Suprapubic skin (tissue), 4 donors: ENCODE results near the gene STARD8. TPM values are rescaled to one million over a fixed set of nuclear protein-coding genes. Genes with fewer than 3 reads are reported as not detected.

ENCODE experiments used
- DNase-seq, 2 donors: peaks; one replicate each; pipeline ENCODE4 v3.0.0-alpha.2; 2019; ENCODE audit warnings: low spot score in 2 of 2
- H3K27ac ChIP-seq: fragments of 200-600 bp; sonication (generic); one replicate; pipeline ENCODE4 v1.5.1; 2019
- H3K27me3 ChIP-seq: fragments of 200-600 bp; sonication (generic); one replicate; pipeline ENCODE4 v1.5.1; 2019
- H3K36me3 ChIP-seq: fragments of 200-600 bp; sonication (generic); one replicate; pipeline ENCODE4 v1.5.1; 2019
- H3K4me1 ChIP-seq: fragments of 200-600 bp; sonication (generic); one replicate; pipeline ENCODE4 v1.5.1; 2019
- H3K4me3 ChIP-seq: fragments of 200-600 bp; sonication (generic); one replicate; pipeline ENCODE4 v1.5.1; 2019; ENCODE audit warnings: mild to moderate bottlenecking
- H3K9me3 ChIP-seq: fragments of 200-600 bp; sonication (generic); one replicate; pipeline ENCODE4 v1.5.1; 2019
- CTCF ChIP-seq, 2 donors: fragments of 200-600 bp in 1 of 2; fragments of 450-650 bp in 1 of 2; sonication (generic) in 1 of 2; IDR thresholded peaks; one replicate each; pipeline ENCODE4 v1.5.1; 2016 to 2019; ENCODE audit warnings: antibody characterized with exemption in 2 of 2, mild to moderate bottlenecking in 1 of 2, moderate library complexity in 1 of 2
- EP300 ChIP-seq: sonication (generic); formaldehyde crosslinking; IDR thresholded peaks from one replicate; pipeline ENCODE4 v1.6.1; 2017; ENCODE audit warnings: antibody characterized with exemption
- POLR2A ChIP-seq, 2 donors: fragments of 450-650 bp; IDR thresholded peaks; one replicate each; pipeline ENCODE4 v1.6.1; 2017; ENCODE audit warnings: antibody characterized with exemption in 2 of 2, mild to moderate bottlenecking in 2 of 2, moderate library complexity in 2 of 2
- POLR2AphosphoS5 ChIP-seq, 3 donors: sonication (generic); formaldehyde crosslinking; IDR thresholded peaks; one replicate each; pipeline ENCODE4 v1.6.1; 2017; ENCODE audit warnings: antibody characterized with exemption in 3 of 3
- WGBS: methylation state at CpG from one replicate; pipeline ENCODE4 v1.1.5; 2018; 5-methylcytosine and 5-hydroxymethylcytosine counted together
- total RNA-seq, 4 donors: library from RNA; depleted of rRNA; stranded (reverse); fragments of >200 nt; gene quantifications; one replicate each; pipeline ENCODE4 v1.1.0, GENCODE V29; 2016

Gene STARD8
- total RNA-seq, 4 donors from 2014 or later: 2.0 to 4.5 (median 2.3) TPM

GRCh38 chrX:68717196-68717595 is 69.7 kb downstream of the STARD8 start:
- H3K4me3 ChIP-seq: no peak overlapping the region
- H3K27ac ChIP-seq: no peak overlapping the region
- no peaks in the 10 kb centered on the region for H3K36me3 ChIP-seq
- DNase-seq: peak in 1 of 2 donors; percentile 38
- no peaks in the 10 kb centered on the region for H3K9me3 ChIP-seq
- TF ChIP-seq POLR2AphosphoS5 (IDR thresholded peaks at IDR 0.05) (no peak), POLR2A (IDR thresholded peaks at IDR 0.05) (no peak), CTCF (IDR thresholded peaks at IDR 0.05) (no peak), EP300 (no peak)
- 96% methylated on average over 4 of the region's 13 CpGs for WGBS
- no peaks in the 10 kb centered on the region for H3K27me3 ChIP-seq
- H3K4me1 ChIP-seq: no peaks in the 10 kb centered on the region

GRCh38 chrX:68717663-68718442 is 70.4 kb downstream of the STARD8 start:
- H3K4me3 ChIP-seq: no peak overlapping the region
- TF ChIP-seq POLR2AphosphoS5 (IDR thresholded peaks at IDR 0.05) (no peak), POLR2A (IDR thresholded peaks at IDR 0.05) (no peak), CTCF (IDR thresholded peaks at IDR 0.05) (no peak), EP300 (no peak)
- no peak overlapping the region for H3K27ac ChIP-seq
- H3K9me3 ChIP-seq: no peaks in the 10 kb centered on the region
- no peaks in the 10 kb centered on the region for H3K27me3 ChIP-seq
- H3K36me3 ChIP-seq: no peaks in the 10 kb centered on the region
- peak in 1 of 2 donors; percentile 26 for DNase-seq
- no peaks in the 10 kb centered on the region for H3K4me1 ChIP-seq
- 86% methylated on average over 7 of the region's 24 CpGs for WGBS

GRCh38 chrX:68718443-68718820 is 71.0 kb downstream of the STARD8 start:
- peak in 1 of 2 donors; percentile 44 for DNase-seq
- no peaks in the 10 kb centered on the region for H3K9me3 ChIP-seq
- 86% methylated on average over 5 of the region's 10 CpGs for WGBS
- H3K27me3 ChIP-seq: no peaks in the 10 kb centered on the region
- no peak for TF ChIP-seq CTCF (IDR thresholded peaks at IDR 0.05)
- no peak for TF ChIP-seq EP300
- TF ChIP-seq POLR2AphosphoS5 (IDR thresholded peaks at IDR 0.05): no peak
- no peak for TF ChIP-seq POLR2A (IDR thresholded peaks at IDR 0.05)
- no peak overlapping the region for H3K27ac ChIP-seq
- no peak overlapping the region for H3K4me3 ChIP-seq
- no peaks in the 10 kb centered on the region for H3K36me3 ChIP-seq
- H3K4me1 ChIP-seq: no peaks in the 10 kb centered on the region

GRCh38 chrX:68719181-68719903 is 71.9 kb downstream of the STARD8 start:
- Histone ChIP-seq H3K27me3 (no peaks in the 10 kb centered on the region), H3K9me3 (no peaks in the 10 kb centered on the region), H3K4me1 (no peaks in the 10 kb centered on the region), H3K36me3 (no peaks in the 10 kb centered on the region), H3K27ac (no peak overlapping the region), H3K4me3 (no peak overlapping the region)
- WGBS: 83% methylated on average over 14 of the region's 14 CpGs
- no peak for TF ChIP-seq EP300
- no peak for TF ChIP-seq POLR2AphosphoS5 (IDR thresholded peaks at IDR 0.05)
- DNase-seq: peak in 1 of 2 donors; percentile 51

GRCh38 chrX:68719904-68720614 is 72.6 kb downstream of the STARD8 start:
- H3K27me3 ChIP-seq: no peaks in the 10 kb centered on the region
- WGBS: 73% methylated on average over 4 of the region's 11 CpGs
- H3K4me3 ChIP-seq: no peak overlapping the region
- no peaks in the 10 kb centered on the region for H3K36me3 ChIP-seq
- no peaks in the 10 kb centered on the region for H3K4me1 ChIP-seq
- no peak overlapping the region for H3K27ac ChIP-seq
- H3K9me3 ChIP-seq: no peaks in the 10 kb centered on the region
- no peak for TF ChIP-seq POLR2AphosphoS5 (IDR thresholded peaks at IDR 0.05)
- TF ChIP-seq POLR2A (IDR thresholded peaks at IDR 0.05): no peak
- TF ChIP-seq CTCF (IDR thresholded peaks at IDR 0.05): no peak
- no peak for TF ChIP-seq EP300
- DNase-seq: peak in 1 of 2 donors; percentile 35
